Endodermal cell (in vitro differentiated cells): Measurements from ENCODE around the gene DCLK1. TPM values are rescaled to one million over a fixed set of nuclear protein-coding genes. Genes with fewer than 3 reads are reported as not detected.

Experiments
- DNase-seq: peaks from one replicate; pipeline ENCODE4 v3.0.0-alpha.2; 2017
- H3K27ac ChIP-seq: 2 replicates; pipeline ENCODE4 v1.5.1; 2013; ENCODE audit warnings: mild to moderate bottlenecking, low read depth, low read length, moderate library complexity
- H3K27me3 ChIP-seq: 2 replicates; pipeline ENCODE4 v1.6.1; 2013; ENCODE audit warnings: mild to moderate bottlenecking, low read length, moderate library complexity; ENCODE audit not compliant: insufficient read depth, control insufficient read depth, poor library complexity, severe bottlenecking
- H3K36me3 ChIP-seq: 2 replicates; pipeline ENCODE4 v1.7.0; 2013; ENCODE audit warnings: mild to moderate bottlenecking, low read length, moderate library complexity; ENCODE audit not compliant: control insufficient read depth, insufficient read depth
- H3K4me1 ChIP-seq: one replicate; pipeline ENCODE4 v1.7.0; 2013; ENCODE audit warnings: low read length; ENCODE audit not compliant: control insufficient read depth, insufficient read depth
- H3K4me3 ChIP-seq: 2 replicates; pipeline ENCODE4 v1.5.1; 2013; ENCODE audit warnings: mild to moderate bottlenecking, low read length, moderate library complexity
- H3K9ac ChIP-seq: 2 replicates; pipeline ENCODE4 v1.6.1; 2013; ENCODE audit warnings: mild to moderate bottlenecking, low read length, moderate library complexity; ENCODE audit not compliant: poor library complexity, severe bottlenecking; ENCODE audit errors: extremely low read depth
- H3K9me3 ChIP-seq: 2 replicates; pipeline ENCODE4 v1.6.1; 2013; ENCODE audit warnings: mild to moderate bottlenecking, low read length, moderate library complexity; ENCODE audit not compliant: control insufficient read depth
- H3K27ac Mint-ChIP-seq: 2 replicates; pipeline ENCODE4 v1.8.0; 2020; ENCODE audit warnings: mixed read lengths
- H3K27me3 Mint-ChIP-seq: 2 replicates; pipeline ENCODE4 v1.8.0; 2021; ENCODE audit warnings: mild to moderate bottlenecking, mixed read lengths; ENCODE audit not compliant: insufficient read depth
- H3K36me3 Mint-ChIP-seq: 2 replicates; pipeline ENCODE4 v1.8.0; 2020; ENCODE audit warnings: low read depth, mixed read lengths
- H3K4me1 Mint-ChIP-seq: 2 replicates; pipeline ENCODE4 v1.8.0; 2020; ENCODE audit warnings: mixed read lengths
- H3K4me3 Mint-ChIP-seq: 2 replicates; pipeline ENCODE4 v1.8.0; 2020; ENCODE audit warnings: mild to moderate bottlenecking, moderate library complexity, mixed read lengths
- H3K9me3 Mint-ChIP-seq: 2 replicates; pipeline ENCODE4 v1.8.0; 2020; ENCODE audit warnings: mild to moderate bottlenecking, mixed read lengths
- CTCF ChIP-seq: fragments of 200-600 bp; sonication (generic); conservative IDR thresholded peaks from 2 replicates; pipeline ENCODE4 v1.5.0; 2021; ENCODE audit warnings: antibody characterized with exemption, mild to moderate bottlenecking
- WGBS, 2 experiments: methylation state at CpG; one replicate each; pipeline versions ENCODE4 v1.1.5 to v1.1.7; 2013; ENCODE audit warnings: missing lambda C conversion rate in 2 of 2, mixed read lengths in 1 of 2; ENCODE audit not compliant: insufficient coverage in 1 of 2, insufficient read length in 1 of 2; 5-methylcytosine and 5-hydroxymethylcytosine counted together
- total RNA-seq, 2 donors: library from RNA; stranded (reverse); fragmentation: NEBNext Ultra II Directional in 1 of 2; extraction: Animal tissue kit (Norgen Biotek cat#: 25700) in 1 of 2; gene quantifications; 2 replicates in 1 of 2; 3 replicates in 1 of 2; pipeline ENCODE4 v1.2.1, GENCODE V29; 2021

DCLK1 gene
- total RNA-seq, 2 donors from 2014 or later, result 3.0 to 32.8 TPM

GRCh38 chr13:35765941-35766340, 365.2 kb downstream of the DCLK1 start:
- DNase-seq, result no peak
- no peak overlapping the region for H3K9ac ChIP-seq
- H3K4me1 ChIP-seq, result peaks cover 22% of the 10 kb centered on the region
- no peak overlapping the region for H3K4me3 Mint-ChIP-seq
- H3K27me3 ChIP-seq, result no peaks in the 10 kb centered on the region
- H3K27me3 Mint-ChIP-seq, result peaks cover 5% of the 10 kb centered on the region
- H3K9me3 Mint-ChIP-seq, result no peaks in the 10 kb centered on the region
- no peak overlapping the region for H3K27ac ChIP-seq
- H3K27ac Mint-ChIP-seq, result peak overlapping the region; percentile 23
- no peaks in the 10 kb centered on the region for H3K9me3 ChIP-seq
- no peak for TF ChIP-seq CTCF
- no peaks in the 10 kb centered on the region for H3K36me3 Mint-ChIP-seq
- H3K4me3 ChIP-seq, result no peak overlapping the region
- peaks cover 11% of the 10 kb centered on the region for H3K4me1 Mint-ChIP-seq
- H3K36me3 ChIP-seq, result no peaks in the 10 kb centered on the region
- 90 to 96% methylated on average over 4 to 11 of the region's 11 CpGs for WGBS, 2 experiments

- no peaks in the 10 kb centered on the region for H3K9me3 Mint-ChIP-seq
- no peak overlapping the region for H3K4me3 Mint-ChIP-seq
- peak overlapping the region; percentile 46 for H3K4me3 ChIP-seq
- peak; percentile 62 for DNase-seq
- no peaks in the 10 kb centered on the region for H3K36me3 Mint-ChIP-seq
- no peak overlapping the region for H3K27ac ChIP-seq
- peaks cover 5% of the 10 kb centered on the region for H3K27me3 Mint-ChIP-seq
- H3K9me3 ChIP-seq, result no peaks in the 10 kb centered on the region
- no peaks in the 10 kb centered on the region for H3K27me3 ChIP-seq
- H3K9ac ChIP-seq, result no peak overlapping the region
- H3K36me3 ChIP-seq, result no peaks in the 10 kb centered on the region
- no peak for TF ChIP-seq CTCF
- peaks cover 15% of the 10 kb centered on the region for H3K4me1 Mint-ChIP-seq
- WGBS, 2 experiments, result 57 to 72% methylated on average over 3 to 5 of the region's 5 CpGs
- peaks cover 22% of the 10 kb centered on the region for H3K4me1 ChIP-seq
- peak overlapping the region; percentile 23 for H3K27ac Mint-ChIP-seq
These were observed 365.8 kb downstream of the DCLK1 start for GRCh38 chr13:35765366-35765765.

- H3K4me3 ChIP-seq, result no peak overlapping the region
- no peak overlapping the region for H3K27ac Mint-ChIP-seq
- H3K4me1 Mint-ChIP-seq, result peaks cover 15% of the 10 kb centered on the region
- WGBS, 2 experiments, result 94% methylated on average over 3 to 4 of the region's 4 CpGs
- no peak overlapping the region for H3K27ac ChIP-seq
- peaks cover 18% of the 10 kb centered on the region for H3K4me1 ChIP-seq
- H3K36me3 ChIP-seq, result no peaks in the 10 kb centered on the region
- H3K9ac ChIP-seq, result no peak overlapping the region
- H3K27me3 Mint-ChIP-seq, result peaks cover 5% of the 10 kb centered on the region
- peaks cover 3% of the 10 kb centered on the region for H3K9me3 ChIP-seq
- no peak for DNase-seq
- H3K36me3 Mint-ChIP-seq, result no peaks in the 10 kb centered on the region
- no peak overlapping the region for H3K4me3 Mint-ChIP-seq
- no peak for TF ChIP-seq CTCF
- H3K27me3 ChIP-seq, result no peaks in the 10 kb centered on the region
- H3K9me3 Mint-ChIP-seq, result peaks cover 6% of the 10 kb centered on the region
These were observed 366.7 kb downstream of the DCLK1 start for GRCh38 chr13:35764326-35765015.
